Measurements from ENCODE around the gene SMIM15.

DNA sequence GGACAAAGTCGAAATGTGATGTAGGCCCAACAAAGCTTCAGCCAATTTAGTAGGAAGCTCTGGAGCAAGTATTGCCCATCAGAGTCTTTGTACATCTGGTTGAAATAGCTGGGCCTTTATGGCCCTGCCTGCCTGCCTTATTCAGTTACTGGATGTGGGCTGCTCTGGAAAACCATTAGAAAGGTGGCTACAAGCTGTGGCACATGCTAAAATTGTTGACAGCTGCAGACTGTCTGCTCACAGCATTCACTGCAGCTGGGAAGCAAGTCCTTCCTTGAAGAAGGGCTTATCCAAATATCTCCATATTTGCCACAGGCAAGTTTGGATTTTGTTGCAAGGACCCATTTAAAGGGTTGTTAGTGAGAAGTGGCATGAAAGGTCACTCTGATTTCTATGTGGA lies 24.4 kb downstream of the SMIM15 start:
- TF ChIP-seq, protein P1, sequence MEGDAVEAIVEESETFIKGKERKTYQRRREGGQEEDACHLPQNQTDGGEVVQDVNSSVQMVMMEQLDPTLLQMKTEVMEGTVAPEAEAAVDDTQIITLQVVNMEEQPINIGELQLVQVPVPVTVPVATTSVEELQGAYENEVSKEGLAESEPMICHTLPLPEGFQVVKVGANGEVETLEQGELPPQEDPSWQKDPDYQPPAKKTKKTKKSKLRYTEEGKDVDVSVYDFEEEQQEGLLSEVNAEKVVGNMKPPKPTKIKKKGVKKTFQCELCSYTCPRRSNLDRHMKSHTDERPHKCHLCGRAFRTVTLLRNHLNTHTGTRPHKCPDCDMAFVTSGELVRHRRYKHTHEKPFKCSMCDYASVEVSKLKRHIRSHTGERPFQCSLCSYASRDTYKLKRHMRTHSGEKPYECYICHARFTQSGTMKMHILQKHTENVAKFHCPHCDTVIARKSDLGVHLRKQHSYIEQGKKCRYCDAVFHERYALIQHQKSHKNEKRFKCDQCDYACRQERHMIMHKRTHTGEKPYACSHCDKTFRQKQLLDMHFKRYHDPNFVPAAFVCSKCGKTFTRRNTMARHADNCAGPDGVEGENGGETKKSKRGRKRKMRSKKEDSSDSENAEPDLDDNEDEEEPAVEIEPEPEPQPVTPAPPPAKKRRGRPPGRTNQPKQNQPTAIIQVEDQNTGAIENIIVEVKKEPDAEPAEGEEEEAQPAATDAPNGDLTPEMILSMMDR (IDR thresholded peaks at IDR 0.05), result no peak
- TF ChIP-seq POLR2A (IDR thresholded peaks at IDR 0.05), result no peak

All from tibial nerve (tissue), 3 donors.